Measurements from ENCODE around the gene SCRN3. TPM values are rescaled to one million over a fixed set of nuclear protein-coding genes. Genes with fewer than 3 reads are reported as not detected.
A peak's percentile ranks its signal among the peaks of the same experiment; 100 is the strongest.
"Not testable (repeated sequence)": the region's sequence is repeated elsewhere in the genome, so short reads cannot be mapped to it uniquely, and the experiment has no call there.

The SCRN3 gene
- total RNA-seq (2014; rRNA removed; shearing (Covaris generic)), result 26.3 and 27.0 TPM in 2 replicates
- 20.4 and 21.1 TPM in 2 replicates for polyA plus RNA-seq (2015; cell fraction: cytosol; rRNA removed)
- 28.3 and 32.5 TPM in 2 replicates for polyA plus RNA-seq (2015; cell fraction: nucleus; rRNA removed)

DNA sequence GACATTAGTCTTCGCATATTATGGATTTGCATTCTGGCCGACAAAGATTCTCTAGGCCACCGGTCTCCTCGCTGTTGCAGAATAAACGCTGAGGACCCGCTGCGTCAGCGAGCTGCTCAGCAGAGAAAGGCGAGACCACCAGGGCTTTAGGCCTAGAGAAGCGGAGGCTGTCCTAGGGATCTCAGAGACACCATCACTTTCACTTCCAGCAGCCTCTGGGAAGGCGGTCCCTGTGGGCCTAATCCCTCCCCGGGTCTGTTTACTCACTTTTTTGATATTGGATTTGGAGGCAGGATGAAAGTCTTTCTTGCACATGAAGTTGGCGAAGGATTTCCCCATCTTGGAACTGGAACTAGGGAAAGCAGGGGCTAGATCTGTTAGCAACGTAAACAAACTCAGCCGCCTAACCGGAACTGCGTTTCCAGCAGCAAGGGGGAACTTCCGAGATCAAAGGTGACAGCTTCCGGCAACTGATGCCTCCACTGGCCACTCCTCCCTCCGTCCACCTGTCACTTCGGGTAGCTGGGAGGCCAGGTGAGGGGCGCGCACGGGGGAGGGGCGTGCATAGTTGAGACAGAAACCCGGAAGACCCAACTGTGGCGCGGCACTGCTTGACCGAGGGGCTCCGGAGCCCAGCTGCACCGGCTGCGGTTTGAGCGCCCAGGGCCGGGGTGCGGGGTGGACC, at the start of gene SCRN3:
TSS of gene SCRN3 (plus strand) at position 447 of the 685 bp plus-strand sequence. CDS start 2,554 bp downstream, outside the sequence.
- in situ Hi-C loops (cut with HindIII; ENCODE audit: low pct_unique_long_range_greater_than_20kb, low sequenced_read_pairs), result no loop called here
- peak; percentile 74 for DNase-seq (ENCODE audit: low read depth, low spot score)

DNA sequence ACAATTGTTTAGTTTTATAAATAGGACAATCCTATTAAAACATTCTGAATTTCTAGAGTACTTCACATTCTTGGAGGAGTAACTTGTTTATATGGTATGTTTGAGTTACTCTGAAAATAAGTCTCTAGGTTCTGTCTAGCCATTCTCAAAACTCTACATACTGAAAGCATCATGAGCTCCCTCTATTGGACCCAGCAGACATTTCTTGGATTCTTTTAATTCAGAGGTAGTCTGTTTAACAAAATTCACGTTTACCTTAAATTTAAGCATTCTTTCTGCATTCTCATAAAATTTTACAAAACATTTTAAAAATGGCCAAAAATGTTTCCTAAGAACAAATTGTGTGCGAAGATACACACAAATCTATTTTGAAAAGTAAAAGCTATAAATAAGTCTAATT, 45.5 kb upstream of the SCRN3 start:
- in situ Hi-C loops (cut with HindIII; ENCODE audit: low pct_unique_long_range_greater_than_20kb, low sequenced_read_pairs), result no loop called here
- DNase-seq (ENCODE audit: low read depth, low spot score), result peak; percentile 44

GRCh38 chr2:174350593-174351181, 44.8 kb upstream of the SCRN3 start:
- in situ Hi-C loops (cut with HindIII; ENCODE audit: low pct_unique_long_range_greater_than_20kb, low sequenced_read_pairs), result no loop called here

DNA sequence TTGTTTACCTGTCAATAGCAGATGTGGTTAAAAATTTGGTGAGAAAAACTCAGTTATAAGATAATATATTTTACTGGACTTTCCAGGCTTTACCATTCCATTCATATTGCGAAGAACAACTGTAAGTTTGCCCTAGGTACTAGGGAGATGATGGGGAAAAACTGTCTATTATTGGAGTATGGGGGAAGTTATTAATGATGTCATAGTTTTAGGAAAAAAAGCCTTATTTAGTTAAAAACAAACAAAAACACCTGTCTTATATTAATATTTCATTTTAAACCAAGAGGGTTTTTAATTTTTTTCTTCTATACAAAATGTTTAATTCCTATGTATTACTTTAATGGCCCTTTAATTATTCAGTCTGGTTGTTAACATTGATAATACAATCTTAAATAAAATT, 42.5 kb upstream of the SCRN3 start:
- in situ Hi-C loops (cut with HindIII; ENCODE audit: low pct_unique_long_range_greater_than_20kb, low sequenced_read_pairs), result no loop called here

More at GRCh38 chr2:174350593-174351181, 44.8 kb upstream of the SCRN3 start:
- DNase-seq (ENCODE audit: low read depth, low spot score), result no peak

DNA sequence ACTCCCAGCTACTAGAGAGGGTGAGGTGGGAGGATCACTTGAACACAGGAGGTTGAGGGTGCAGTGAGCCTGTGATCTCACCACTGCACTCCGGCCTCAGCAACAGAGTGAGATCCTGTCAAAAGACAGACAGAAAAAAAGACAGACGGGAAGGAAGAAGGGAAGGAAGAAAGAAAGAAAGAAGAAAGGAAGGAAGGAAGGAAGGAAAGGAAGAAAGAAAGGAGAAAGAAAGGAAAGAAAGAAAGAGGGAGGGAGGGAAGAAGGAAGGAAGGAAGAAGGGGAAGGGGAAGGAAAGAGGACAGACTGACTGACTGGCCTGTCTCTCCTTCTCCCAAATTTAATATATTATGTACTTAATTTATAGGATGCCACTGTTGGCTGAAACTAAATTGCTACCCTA, 39.2 kb upstream of the SCRN3 start:
- in situ Hi-C loops (cut with HindIII; ENCODE audit: low pct_unique_long_range_greater_than_20kb, low sequenced_read_pairs), result no loop called here
- DNase-seq (ENCODE audit: low read depth, low spot score), result no peak

More for the DNA sequence above, 42.5 kb upstream of the SCRN3 start:
- DNase-seq (ENCODE audit: low read depth, low spot score), result no peak

DNA sequence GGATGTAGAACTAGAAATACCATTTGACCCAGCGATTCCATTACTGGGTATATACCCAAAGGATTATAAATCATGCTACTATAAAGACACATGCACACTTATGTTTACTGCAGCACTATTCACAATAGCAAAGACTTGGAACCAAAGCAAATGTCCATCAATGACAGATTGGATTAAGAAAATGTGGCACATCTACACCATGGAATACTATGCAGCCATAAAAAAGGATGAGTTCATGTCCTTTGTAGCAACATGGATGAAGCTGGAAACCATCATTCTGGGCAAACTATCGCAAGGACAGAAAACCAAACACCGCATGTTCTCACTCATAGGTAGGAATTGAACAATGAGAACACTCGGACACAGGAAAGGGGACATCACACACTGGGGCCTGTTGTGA, 35.9 kb upstream of the SCRN3 start:
- in situ Hi-C loops (cut with HindIII; ENCODE audit: low pct_unique_long_range_greater_than_20kb, low sequenced_read_pairs); DNase-seq (ENCODE audit: low read depth, low spot score): not testable (repeated sequence)

- DNase-seq (ENCODE audit: low read depth, low spot score), result no peak
- in situ Hi-C loops (cut with HindIII; ENCODE audit: low pct_unique_long_range_greater_than_20kb, low sequenced_read_pairs), result no loop called here
These were observed 32.6 kb upstream of the SCRN3 start for GRCh38 chr2:174362949-174363348.

GRCh38 chr2:174363492-174364225, 31.9 kb upstream of the SCRN3 start:
- in situ Hi-C loops (cut with HindIII; ENCODE audit: low pct_unique_long_range_greater_than_20kb, low sequenced_read_pairs); DNase-seq (ENCODE audit: low read depth, low spot score): not testable (repeated sequence)

DNA sequence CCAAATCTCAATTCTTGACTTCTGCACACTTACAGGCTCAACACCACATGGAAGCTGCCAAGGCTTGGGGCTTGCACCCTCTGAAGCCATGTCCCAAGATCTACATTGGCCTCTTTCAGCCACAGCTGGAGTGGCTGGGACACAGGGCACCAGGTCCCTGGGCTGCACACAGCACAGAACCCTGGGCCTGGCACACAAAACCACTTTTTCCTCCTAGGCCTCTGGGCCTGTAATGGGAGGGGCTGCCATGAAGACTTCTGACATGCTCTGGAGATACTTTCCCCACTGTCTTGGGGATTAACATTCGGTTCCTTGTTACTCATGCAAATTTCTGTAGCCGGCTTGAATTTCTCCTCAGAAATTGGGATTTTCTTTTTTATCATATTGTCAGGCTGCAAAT, 30.9 kb upstream of the SCRN3 start:
- no peak for DNase-seq (ENCODE audit: low read depth, low spot score)
- in situ Hi-C loops (cut with HindIII; ENCODE audit: low pct_unique_long_range_greater_than_20kb, low sequenced_read_pairs), result no loop called here

DNA sequence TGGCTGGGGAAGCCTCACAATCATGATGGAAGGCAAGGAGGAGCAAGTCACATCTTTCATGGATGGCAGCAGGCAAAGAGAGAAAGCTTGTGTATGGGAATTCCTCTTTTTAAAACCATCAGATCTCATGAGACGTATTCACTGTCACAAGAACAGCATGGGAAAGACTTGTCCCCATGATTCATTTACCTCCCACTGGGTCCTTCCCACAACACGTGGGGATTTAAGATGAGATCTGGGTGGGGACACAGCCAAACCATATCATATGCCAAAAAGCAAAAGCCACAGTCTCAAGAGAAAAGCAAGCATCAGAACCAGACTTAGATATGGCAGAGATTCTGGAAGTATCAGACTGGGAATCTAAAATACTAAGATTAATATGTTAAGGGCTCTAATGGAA, 30.0 kb upstream of the SCRN3 start:
- no peak for DNase-seq (ENCODE audit: low read depth, low spot score)
- in situ Hi-C loops (cut with HindIII; ENCODE audit: low pct_unique_long_range_greater_than_20kb, low sequenced_read_pairs), result no loop called here

DNA sequence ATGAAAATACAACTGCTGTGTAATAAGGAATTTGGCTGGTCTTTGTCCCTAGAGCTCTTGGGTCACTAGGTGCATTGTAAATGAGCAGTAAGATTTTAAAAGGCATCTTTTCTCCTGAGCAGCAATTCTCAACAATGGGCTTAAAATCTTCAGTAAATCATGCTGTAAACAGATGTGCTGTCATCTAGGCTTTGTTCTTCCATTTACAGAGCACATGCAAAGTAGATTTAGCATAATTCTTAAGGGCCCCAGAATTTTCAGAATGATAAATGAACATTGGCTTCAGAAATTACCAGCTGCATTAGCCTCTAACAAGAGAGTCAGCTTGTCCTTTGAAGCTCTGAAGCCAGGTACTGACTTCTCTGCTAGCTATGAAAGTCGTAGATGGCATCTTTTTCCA, 26.8 kb upstream of the SCRN3 start:
- no peak for DNase-seq (ENCODE audit: low read depth, low spot score)
- in situ Hi-C loops (cut with HindIII; ENCODE audit: low pct_unique_long_range_greater_than_20kb, low sequenced_read_pairs), result no loop called here

GRCh38 chr2:174376967-174377366, 18.6 kb upstream of the SCRN3 start:
- in situ Hi-C loops (cut with HindIII; ENCODE audit: low pct_unique_long_range_greater_than_20kb, low sequenced_read_pairs), result no loop called here

DNA sequence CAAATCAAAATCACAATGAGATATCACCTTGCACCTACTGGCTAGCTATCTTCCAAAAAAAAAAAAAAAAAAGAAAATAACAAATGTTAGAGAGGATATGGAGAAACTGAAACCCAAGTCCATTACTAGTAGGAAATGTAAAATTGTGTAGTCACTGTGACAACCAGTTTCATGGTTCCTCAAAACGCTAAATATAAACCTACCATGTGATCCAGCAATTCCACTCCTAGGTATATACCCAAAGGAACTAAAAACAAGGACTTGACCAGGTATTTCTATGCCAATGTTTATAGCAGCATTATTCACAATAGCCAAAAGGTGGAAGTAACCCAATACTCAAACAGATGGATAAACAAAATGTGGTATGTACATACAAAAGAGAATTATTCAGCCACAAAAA, 11.7 kb upstream of the SCRN3 start:
- in situ Hi-C loops (cut with HindIII; ENCODE audit: low pct_unique_long_range_greater_than_20kb, low sequenced_read_pairs), result no loop called here
- no peak for DNase-seq (ENCODE audit: low read depth, low spot score)

More at GRCh38 chr2:174376967-174377366, 18.6 kb upstream of the SCRN3 start:
- no peak for DNase-seq (ENCODE audit: low read depth, low spot score)

- DNase-seq (ENCODE audit: low read depth, low spot score), result no peak
- in situ Hi-C loops (cut with HindIII; ENCODE audit: low pct_unique_long_range_greater_than_20kb, low sequenced_read_pairs), result no loop called here
These were observed 10.3 kb upstream of the SCRN3 start for GRCh38 chr2:174385201-174385600.

- in situ Hi-C loops (cut with HindIII; ENCODE audit: low pct_unique_long_range_greater_than_20kb, low sequenced_read_pairs); DNase-seq (ENCODE audit: low read depth, low spot score): not testable (repeated sequence)
These were observed 6.8 kb upstream of the SCRN3 start for GRCh38 chr2:174388706-174389105.

DNA sequence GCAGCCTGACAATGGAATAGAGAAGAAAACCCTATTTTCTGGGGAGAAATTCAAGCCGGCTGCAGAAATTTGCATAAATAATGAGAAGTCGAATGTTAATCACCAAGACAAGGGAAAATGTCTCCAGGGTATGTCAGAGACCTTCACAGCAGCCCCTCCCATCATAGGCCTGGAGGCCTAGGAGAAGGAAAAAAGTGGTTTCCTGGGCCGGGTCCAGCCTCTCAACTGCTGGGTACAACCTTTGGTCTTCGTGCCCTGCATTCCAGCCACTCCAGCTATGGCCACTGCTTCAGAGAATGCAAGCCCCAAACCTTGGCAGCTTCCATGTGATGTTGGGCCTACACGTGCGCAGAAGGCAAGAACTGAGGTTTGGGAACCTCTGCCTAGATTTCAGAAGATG, 6.0 kb upstream of the SCRN3 start:
- in situ Hi-C loops (cut with HindIII; ENCODE audit: low pct_unique_long_range_greater_than_20kb, low sequenced_read_pairs), result no loop called here
- DNase-seq (ENCODE audit: low read depth, low spot score), result no peak

- DNase-seq (ENCODE audit: low read depth, low spot score); in situ Hi-C loops (cut with HindIII; ENCODE audit: low pct_unique_long_range_greater_than_20kb, low sequenced_read_pairs): not testable (repeated sequence)
These were observed 5.2 kb upstream of the SCRN3 start for GRCh38 chr2:174390303-174390702.

DNA sequence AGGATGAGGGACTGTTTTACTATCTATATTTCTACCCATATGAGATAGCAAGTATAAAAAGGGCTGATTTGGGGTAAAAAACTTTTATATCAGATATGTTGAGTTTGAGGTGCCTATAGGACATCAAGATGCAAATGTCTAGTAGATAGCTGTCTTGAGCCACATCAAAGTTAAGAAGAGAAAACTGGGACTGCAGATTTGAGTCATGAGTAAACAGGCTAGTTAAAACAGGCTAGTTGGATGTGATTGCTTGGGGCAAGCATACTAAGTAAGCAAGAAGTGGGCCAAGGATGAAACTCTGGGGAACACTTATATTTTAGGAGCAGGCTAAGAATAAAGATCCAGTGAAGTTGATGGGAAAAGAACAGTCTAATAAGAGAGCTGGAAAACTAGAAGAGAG, 2.8 kb upstream of the SCRN3 start:
- in situ Hi-C loops (cut with HindIII; ENCODE audit: low pct_unique_long_range_greater_than_20kb, low sequenced_read_pairs), result no loop called here
- DNase-seq (ENCODE audit: low read depth, low spot score), result no peak

Data from SK-MEL-5 (cell line).